HG03460 (cell line): ENCODE measurements around the gene TSPAN10.

Experiments used
- ATAC-seq: cut with Tn5 transposase; IDR thresholded peaks from one replicate; pipeline ENCODE4 v1.9.1; 2021; ENCODE audit not compliant: unreplicated experiment

The TSPAN10 gene

DNA sequence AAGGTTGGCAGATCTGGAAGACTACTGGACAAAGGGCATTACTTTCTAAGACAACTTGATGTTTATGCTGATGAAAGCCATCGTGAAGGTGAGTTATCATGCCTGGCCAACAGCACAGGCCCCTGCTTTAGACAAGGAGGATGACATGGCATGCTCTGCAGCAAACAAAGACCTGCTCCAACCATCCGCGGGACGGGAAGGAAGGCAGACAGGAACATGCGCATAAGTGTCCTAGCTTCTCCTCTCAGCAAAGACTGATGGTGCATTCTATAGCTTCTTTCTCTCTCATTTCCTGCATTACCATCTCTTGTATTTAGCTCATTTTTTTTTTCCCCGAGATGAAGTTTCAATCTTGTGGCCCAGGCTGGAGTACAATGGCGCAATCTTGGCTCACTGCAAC is 5.5 kb upstream of the TSPAN10 start:
- ATAC-seq = no peak

DNA sequence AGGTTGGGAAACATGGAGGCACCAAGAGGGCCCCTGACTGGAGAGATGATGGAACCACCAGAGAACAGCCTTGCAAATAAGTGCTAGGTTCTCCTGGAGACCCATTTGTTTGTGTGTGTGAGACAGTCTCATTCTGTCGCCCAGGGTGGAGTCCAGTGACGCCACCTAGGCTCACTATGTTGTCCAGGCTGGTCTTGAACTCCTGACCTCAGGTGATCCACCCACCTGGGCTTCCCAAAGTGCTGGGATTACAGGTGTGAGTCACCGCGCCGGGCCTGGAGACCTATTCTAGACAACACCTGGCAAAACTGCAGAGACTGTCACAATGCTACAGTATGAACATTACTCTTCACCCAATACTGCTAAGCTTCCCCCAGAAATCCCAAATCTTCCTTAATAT is 1.6 kb upstream of the TSPAN10 start:
- ATAC-seq = no peak

GRCh38 chr17:81635973-81636504 is 957 bp upstream of the TSPAN10 start:
- no peak for ATAC-seq

GRCh38 chr17:81638683-81639082 is 1.7 kb downstream of the TSPAN10 start:
- no peak for ATAC-seq

- no peak for ATAC-seq
Observed at GRCh38 chr17:81640011-81640410, 3.0 kb downstream of the TSPAN10 start.

DNA sequence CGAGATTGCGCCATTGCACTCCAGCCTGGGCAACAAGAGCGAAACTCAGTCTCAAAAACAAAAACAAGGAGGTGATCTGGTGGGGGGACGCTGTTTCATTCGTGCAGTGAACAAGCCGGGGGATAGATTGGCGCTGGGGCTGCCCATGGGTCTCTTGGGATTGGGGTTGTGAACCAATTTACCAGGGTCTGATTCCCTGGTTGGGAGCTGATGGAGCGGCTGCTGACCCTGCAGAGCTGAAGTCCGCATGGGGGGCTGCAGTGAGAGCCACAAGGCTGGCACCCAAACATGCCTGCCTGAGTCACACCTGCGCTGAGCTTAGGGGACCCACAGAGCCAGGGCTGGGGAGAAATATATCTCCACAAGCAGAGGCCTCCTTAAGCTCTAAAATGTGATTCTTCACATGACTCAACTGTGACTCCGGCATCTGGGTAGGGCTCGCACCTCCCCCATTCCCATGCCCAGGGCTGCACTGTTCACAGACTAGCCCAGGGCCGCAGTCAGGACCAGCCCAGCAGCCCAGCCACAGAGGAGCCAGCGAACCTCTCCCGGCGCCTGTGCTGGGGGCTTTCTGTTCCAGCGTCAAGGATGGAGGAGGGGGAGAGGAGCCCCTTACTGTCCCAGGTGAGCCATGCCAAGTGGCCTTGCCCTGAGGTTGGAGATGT is 5.0 kb downstream of the TSPAN10 start:
- ATAC-seq = no peak

GRCh38 chr17:81644496-81644895 is 7.5 kb downstream of the TSPAN10 start:
- ATAC-seq = no peak

- no peak for ATAC-seq
Observed at GRCh38 chr17:81644976-81645952, 8.3 kb downstream of the TSPAN10 start.

DNA sequence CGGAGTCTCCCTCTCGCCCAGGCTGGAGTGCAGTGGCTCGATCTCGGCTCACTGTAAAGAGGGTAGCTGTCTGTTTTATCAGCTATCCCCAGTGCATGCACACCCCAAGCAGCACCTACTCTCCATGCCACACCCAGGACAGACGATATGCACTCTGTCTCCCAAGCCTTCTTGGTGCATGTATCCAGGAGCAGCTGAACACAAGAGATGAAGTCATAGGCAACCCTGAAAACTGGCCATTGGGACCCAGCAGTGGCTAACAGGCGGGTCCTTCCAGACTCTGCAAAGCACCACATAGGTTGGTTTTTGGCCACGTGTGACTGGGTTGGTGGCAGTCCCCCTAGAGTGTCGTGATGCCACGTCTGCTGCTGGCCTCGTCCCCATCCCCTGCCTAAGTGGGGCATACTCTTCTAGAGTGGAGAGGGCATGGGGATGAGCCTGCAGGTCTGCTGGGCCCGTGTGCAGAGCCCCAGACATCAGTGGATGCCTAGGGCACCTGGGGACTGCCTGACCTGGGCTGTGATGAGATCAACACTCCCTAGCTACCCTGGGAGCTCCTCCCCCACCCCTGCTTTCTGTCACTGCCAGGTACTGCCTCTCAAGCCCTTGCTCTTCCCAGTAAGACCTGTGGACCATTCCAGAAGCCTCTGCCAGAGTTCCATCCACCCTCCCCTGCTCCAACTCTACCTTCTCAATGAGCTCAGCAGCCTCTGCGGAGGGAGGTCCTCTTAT is 10.0 kb downstream of the TSPAN10 start:
- no peak for ATAC-seq

- ATAC-seq = no peak
Observed at GRCh38 chr17:81647640-81648012, 10.6 kb downstream of the TSPAN10 start.

DNA sequence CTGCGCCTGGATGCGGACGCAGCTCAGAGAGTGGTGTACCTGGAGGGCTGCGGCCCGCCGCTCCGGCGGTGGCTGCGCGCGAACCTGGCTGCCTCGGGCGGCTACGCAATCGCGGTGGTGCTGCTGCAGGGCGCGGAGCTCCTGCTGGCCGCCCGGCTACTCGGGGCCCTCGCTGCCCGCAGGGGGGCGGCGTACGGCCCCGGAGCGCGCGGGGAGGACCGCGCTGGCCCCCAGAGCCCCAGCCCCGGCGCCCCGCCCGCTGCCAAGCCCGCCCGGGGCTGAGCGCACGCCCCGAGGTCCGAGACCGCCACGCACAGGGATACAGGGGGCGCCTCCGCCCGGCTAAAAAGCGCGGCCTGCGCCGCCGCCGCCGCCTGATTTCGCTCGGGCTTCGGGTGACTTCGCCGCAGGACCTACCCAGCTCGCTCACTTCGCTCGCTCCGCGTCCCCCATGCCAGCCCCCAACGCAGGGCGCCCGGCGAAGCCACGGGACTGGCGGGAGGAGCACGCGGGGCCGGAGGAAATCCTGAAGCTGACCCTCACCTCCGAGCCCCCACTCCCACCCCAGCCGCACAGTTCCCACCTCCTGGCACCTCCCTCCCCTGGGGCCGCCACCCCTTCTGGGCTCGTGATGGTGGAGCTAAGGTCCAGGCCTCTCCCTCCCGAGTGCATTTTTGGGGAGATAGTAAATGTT is 11.2 kb downstream of the TSPAN10 start:
- no peak for ATAC-seq

GRCh38 chr17:81648707-81649085 is 11.7 kb downstream of the TSPAN10 start:
- no peak for ATAC-seq

GRCh38 chr17:81650951-81651350 is 14.0 kb downstream of the TSPAN10 start:
- ATAC-seq = no peak

DNA sequence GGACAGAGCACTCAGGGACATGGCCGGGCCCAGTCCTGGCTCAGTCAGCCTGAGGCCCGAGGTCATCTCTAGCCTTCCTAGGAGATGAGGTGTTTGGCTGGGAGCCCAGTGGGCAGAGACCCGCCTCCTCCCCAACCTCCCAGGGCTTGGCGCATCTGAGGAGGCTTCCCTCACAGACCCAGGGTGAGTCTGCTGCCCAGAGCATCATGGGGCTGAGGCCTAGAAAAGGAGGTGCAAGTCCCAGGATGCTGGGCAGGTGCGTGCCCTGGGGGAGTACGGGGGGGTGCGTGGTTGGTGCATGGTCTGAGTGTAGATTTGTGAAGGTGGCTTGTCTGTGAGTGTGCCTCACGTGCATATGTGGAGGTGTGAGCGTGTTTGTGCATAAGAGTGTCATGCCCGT is 14.7 kb downstream of the TSPAN10 start:
- ATAC-seq = no peak

- ATAC-seq = no peak
Observed at GRCh38 chr17:81652906-81653771, 16.1 kb downstream of the TSPAN10 start.

GRCh38 chr17:81655378-81656117 is 18.6 kb downstream of the TSPAN10 start:
- no peak for ATAC-seq

- no peak for ATAC-seq
Observed at GRCh38 chr17:81656118-81656743, 19.2 kb downstream of the TSPAN10 start, which contains the start of gene PDE6G. Gene PDE6G, minus strand, starts transcription at chr17:81656542. Its CDS starts 3,237 bp downstream, at chr17:81653305.

- no peak for ATAC-seq
Observed at GRCh38 chr17:81656835-81657234, 19.8 kb downstream of the TSPAN10 start.

GRCh38 chr17:81659038-81659437 is 22.0 kb downstream of the TSPAN10 start:
- no peak for ATAC-seq
